Bronchial smooth muscle cell (primary cell): ENCODE measurements around the gene ARHGEF19. TPM values are rescaled to one million over a fixed set of nuclear protein-coding genes. Genes with fewer than 3 reads are reported as not detected.

Experiments
- total RNA-seq: library from RNA; depleted of rRNA; stranded (reverse); fragments of >200 nt; gene quantifications from 2 replicates; pipeline ENCODE4 v1.2.1, GENCODE V29; 2014

Gene ARHGEF19
- 1.6 and 2.0 TPM in 2 replicates for total RNA-seq

DNA sequence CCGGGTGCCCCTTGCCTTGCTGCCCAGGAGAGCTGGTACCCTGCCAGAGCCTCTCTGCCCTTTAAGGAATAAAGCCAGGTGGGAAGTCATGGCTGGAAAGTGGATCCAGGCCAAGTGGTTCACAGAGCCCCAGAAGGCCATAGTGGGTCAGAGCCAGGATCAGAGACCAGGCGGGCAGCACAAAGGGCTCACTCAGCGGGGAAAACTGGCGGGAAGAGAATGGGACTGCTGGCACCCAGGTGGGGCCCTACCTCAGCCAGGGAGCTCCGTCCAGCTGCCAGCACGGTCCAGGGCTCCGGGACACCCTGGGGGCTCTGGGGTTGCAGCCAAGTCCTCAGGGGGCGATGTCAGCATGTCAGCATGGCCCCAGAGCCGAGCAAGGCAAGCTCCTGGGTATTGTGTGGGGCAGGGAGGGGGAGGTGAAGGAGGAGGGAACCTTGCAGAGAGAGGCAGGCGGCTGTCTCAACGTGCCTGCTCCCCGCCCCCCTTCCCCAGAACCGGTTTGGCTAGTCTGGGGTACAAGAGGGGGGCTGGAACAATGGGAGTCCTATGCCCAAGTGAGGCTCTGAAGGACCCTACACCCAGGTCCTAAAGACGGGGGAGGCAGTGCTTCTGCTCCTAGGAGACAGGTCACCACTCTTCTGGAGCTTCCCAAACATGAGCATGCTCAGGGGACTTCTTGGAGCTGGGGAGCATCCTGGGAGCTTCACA, at the start of gene ARHGEF19:
TSS of gene ARHGEF19 (minus strand) at position 402 of the 711 bp plus-strand sequence. CDS start 3,598 bp downstream, outside the sequence.

GRCh38 chr1:16236511-16237342, 24.3 kb upstream of the ARHGEF19 start, which contains the start of gene CPLANE2:
Gene CPLANE2, minus strand, starts transcription at chr1:16237183. Its CDS starts 441 bp downstream, at chr1:16236742.

GRCh38 chr1:16155537-16156410, 56.7 kb downstream of the ARHGEF19 start, which contains the start of gene EPHA2:
Gene EPHA2, minus strand, starts transcription at chr1:16156069. Its CDS starts 137 bp downstream, at chr1:16155932.

Other genes with a start within 250 kb of the ARHGEF19 start
- gene ZBTB17, start 236.6 kb downstream of the ARHGEF19 start, total RNA-seq: 46.2 and 69.1 TPM in 2 replicates
- not detected in 2 replicates for gene SRARP, start 208.4 kb downstream of the ARHGEF19 start, total RNA-seq
- gene HSPB7, start 194.6 kb downstream of the ARHGEF19 start, total RNA-seq: 0.47 and 2.9 TPM in 2 replicates
- not detected in 2 replicates for gene CLCNKA, start 190.6 kb downstream of the ARHGEF19 start, total RNA-seq
- 0.17 TPM in 1 of 2 replicates, not detected in the other for gene CLCNKB, start 168.9 kb downstream of the ARHGEF19 start, total RNA-seq
- not detected in 2 replicates for gene FAM131C, start 139.0 kb downstream of the ARHGEF19 start, total RNA-seq
- 2.9 and 7.9 TPM in 2 replicates for gene EPHA2, start 56.6 kb downstream of the ARHGEF19 start, total RNA-seq
- 10.8 and 11.5 TPM in 2 replicates for gene CPLANE2, start 24.5 kb upstream of the ARHGEF19 start, total RNA-seq
- 7.6 and 8.1 TPM in 2 replicates for gene FBXO42, start 139.8 kb upstream of the ARHGEF19 start, total RNA-seq
- 14.6 and 17.8 TPM in 2 replicates for gene SZRD1, start 154.6 kb upstream of the ARHGEF19 start, total RNA-seq
- not detected in 2 replicates for gene SPATA21, start 224.8 kb upstream of the ARHGEF19 start, total RNA-seq
- 76.6 and 106 TPM in 2 replicates for gene NECAP2, start 228.1 kb upstream of the ARHGEF19 start, total RNA-seq